ENCODE results near the gene C13orf46. TPM values are rescaled to one million over a fixed set of nuclear protein-coding genes. Genes with fewer than 3 reads are reported as not detected.
"Not testable (repeated sequence)": the region's sequence is repeated elsewhere in the genome, so short reads cannot be mapped to it uniquely, and the experiment has no call there.

Gene C13orf46
- 21.2 TPM for total RNA-seq
- long read RNA-seq, partial matches to known transcripts = 1 of 3 reads
- long read RNA-seq, other reads (novel, unspliced or antisense) = 2 of 3 reads

DNA sequence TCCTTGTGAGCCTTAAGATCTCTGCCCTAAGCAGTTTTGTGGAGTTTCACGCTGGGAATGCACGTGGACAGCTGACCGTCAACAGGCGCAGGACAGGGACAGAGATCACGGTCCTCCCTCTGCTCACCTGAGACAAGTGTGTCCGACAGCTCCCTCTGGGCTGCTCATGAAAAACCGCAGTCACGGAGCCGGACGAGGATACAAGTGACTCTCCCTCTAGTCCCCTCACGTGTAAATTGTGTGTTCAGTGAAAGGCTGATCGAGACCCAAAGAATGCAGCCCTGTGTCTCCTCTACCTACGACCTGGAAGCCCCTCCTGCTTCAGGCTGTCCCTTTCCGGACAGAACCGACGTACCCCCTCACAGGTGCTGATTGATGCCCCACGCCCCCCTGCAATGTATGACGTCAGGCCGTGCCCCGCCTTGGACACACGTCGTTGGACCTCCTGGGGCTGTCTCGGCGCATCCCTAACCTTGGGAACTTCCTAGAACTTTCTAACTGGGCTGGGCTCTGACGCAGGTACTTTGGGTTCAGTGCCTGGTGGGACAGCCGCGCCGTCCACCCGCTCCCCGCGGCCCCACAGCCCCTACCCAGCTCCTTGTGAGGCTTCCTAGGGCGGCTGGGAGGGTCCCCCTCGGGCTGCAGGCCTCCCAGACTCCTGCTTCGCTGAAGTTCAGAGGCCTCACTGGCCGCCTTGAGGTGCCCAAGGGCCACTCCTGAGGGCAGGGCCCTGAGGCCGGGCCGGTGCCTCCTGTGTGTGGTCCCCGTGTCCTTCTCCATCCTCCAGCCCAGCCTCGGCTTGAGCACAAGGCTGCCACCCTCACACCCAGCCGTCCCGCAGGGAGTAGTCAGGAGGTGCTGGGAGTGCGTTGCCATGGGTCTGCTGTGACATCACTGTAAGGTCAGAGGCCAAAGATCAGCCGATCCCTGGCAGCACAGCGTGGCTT is at the start of gene C13orf46:
C13orf46 (minus strand) TSS at position 859 of the 947 bp plus-strand sequence; CDS start at position 780, 79 bp downstream.
- peaks cover 17% of the 10 kb centered on the region for H3K4me1 ChIP-seq
- H3K27ac ChIP-seq = no peak within 1 kb of the TSS
- intact Hi-C loops (cut with DNase I) = no loop called here
- no peaks in the 10 kb centered on the region for H3K27me3 ChIP-seq
- TF ChIP-seq, protein P1, sequence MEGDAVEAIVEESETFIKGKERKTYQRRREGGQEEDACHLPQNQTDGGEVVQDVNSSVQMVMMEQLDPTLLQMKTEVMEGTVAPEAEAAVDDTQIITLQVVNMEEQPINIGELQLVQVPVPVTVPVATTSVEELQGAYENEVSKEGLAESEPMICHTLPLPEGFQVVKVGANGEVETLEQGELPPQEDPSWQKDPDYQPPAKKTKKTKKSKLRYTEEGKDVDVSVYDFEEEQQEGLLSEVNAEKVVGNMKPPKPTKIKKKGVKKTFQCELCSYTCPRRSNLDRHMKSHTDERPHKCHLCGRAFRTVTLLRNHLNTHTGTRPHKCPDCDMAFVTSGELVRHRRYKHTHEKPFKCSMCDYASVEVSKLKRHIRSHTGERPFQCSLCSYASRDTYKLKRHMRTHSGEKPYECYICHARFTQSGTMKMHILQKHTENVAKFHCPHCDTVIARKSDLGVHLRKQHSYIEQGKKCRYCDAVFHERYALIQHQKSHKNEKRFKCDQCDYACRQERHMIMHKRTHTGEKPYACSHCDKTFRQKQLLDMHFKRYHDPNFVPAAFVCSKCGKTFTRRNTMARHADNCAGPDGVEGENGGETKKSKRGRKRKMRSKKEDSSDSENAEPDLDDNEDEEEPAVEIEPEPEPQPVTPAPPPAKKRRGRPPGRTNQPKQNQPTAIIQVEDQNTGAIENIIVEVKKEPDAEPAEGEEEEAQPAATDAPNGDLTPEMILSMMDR (IDR thresholded peaks at IDR 0.05) = no peak
- H3K9me3 ChIP-seq = no peaks in the 10 kb centered on the region
- no peak within 1 kb of the TSS for H3K4me3 ChIP-seq
- no peak for ATAC-seq
- DNase-seq = peak; percentile 59
- peaks cover under 1% of the 10 kb centered on the region for H3K36me3 ChIP-seq

DNA sequence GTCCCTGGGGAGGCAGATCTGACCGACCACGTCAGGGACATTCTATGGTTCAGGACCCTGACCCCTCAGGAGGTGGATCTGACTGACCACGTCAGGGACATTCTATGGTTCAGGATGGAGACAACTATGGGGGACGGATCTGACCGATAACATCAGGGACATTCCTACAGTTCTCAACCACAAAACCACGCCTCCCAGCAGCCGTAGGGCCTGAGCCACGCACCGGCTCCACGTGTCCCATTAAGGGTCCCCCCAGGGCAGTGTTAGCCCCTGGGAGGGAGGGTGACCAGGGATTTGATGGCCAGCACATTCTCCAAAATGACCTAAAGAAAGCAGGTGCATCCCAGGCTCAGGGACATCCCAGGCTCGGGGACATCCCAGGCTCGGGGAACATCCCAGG is 49.0 kb upstream of the C13orf46 start:
- ATAC-seq = no peak
- Histone ChIP-seq H3K27me3 (no peaks in the 10 kb centered on the region), H3K27ac (no peak overlapping the region), H3K36me3 (peaks cover 41% of the 10 kb centered on the region), H3K4me1 (peaks cover 21% of the 10 kb centered on the region), H3K4me3 (no peak overlapping the region), H3K9me3 (no peaks in the 10 kb centered on the region)
- intact Hi-C loops (cut with DNase I) = no loop called here
- TF ChIP-seq, protein P1 (IDR thresholded peaks at IDR 0.05) = no peak
- no peak for DNase-seq

DNA sequence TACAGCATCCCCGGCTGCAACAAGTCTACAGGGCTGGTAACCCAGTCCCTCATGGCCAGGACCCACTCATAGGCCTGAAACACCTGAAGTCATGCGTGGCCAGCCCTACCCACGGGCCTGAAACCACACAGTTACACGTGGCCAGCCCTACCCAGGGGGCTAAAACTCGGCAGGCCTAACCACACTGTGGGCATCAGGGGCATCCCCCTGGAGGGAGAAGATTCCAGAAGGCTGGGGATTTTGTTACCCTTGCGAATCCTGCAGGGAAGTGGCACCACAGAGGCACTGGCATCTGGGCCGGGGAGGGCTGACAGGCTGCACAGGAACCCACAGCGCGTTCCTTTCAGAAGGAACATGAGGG is 48.4 kb upstream of the C13orf46 start:
- TF ChIP-seq, protein P1 (IDR thresholded peaks at IDR 0.05) = no peak
- H3K9me3 ChIP-seq = no peaks in the 10 kb centered on the region
- ATAC-seq (no peak), DNase-seq (no peak)
- intact Hi-C loops (cut with DNase I) = no loop called here
- no peaks in the 10 kb centered on the region for H3K27me3 ChIP-seq
- H3K36me3 ChIP-seq = peaks cover 43% of the 10 kb centered on the region
- peaks cover 16% of the 10 kb centered on the region for H3K4me1 ChIP-seq
- H3K4me3 ChIP-seq = no peak overlapping the region
- H3K27ac ChIP-seq = no peak overlapping the region

DNA sequence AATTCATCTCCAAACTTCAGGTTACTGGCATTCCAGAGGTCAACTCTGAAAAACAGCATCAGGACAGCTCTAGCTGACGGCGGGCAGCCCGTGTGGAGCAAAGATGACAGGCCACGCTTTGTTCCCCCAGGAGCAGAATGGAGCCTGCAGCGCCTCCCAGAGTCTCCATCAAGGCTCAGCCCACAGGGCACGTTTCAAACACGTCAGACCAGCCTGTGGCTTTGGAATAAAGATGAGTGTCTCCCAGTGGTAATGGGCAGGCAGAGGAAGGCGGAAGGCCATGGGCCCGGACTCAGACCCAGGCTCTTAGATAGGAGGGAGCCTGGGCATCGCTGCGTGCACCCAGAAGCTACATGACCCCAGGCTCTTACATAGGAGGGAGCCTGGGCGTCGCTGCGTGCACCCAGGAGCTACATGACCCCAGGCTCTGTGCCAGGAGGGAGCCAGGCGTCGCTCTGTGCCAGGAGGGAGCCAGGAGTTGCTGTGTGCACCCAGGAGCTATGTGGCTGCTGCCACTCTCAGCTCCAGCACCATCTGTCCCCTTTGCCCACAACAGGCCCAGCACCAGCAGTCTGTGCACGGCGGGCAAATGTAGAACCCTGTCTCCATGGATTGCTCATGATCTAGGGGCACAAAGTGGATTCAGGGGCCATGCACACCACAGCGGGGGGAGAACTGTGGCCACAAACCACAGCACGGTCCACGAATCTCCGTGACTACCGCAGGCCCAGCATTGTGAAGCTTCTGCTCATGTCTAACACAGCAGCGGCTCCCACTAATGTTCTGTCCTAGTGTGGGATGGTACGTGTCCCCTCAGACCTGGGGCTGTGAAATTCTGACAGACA is 47.8 kb upstream of the C13orf46 start:
- no peaks in the 10 kb centered on the region for H3K27me3 ChIP-seq
- TF ChIP-seq, protein P1 (IDR thresholded peaks at IDR 0.05) = no peak
- DNase-seq (no peak), ATAC-seq (no peak)
- H3K9me3 ChIP-seq = no peaks in the 10 kb centered on the region
- peaks cover 11% of the 10 kb centered on the region for H3K4me1 ChIP-seq
- intact Hi-C loops (cut with DNase I) = no loop called here
- H3K4me3 ChIP-seq = no peak overlapping the region
- H3K36me3 ChIP-seq = peaks cover 42% of the 10 kb centered on the region
- no peak overlapping the region for H3K27ac ChIP-seq

DNA sequence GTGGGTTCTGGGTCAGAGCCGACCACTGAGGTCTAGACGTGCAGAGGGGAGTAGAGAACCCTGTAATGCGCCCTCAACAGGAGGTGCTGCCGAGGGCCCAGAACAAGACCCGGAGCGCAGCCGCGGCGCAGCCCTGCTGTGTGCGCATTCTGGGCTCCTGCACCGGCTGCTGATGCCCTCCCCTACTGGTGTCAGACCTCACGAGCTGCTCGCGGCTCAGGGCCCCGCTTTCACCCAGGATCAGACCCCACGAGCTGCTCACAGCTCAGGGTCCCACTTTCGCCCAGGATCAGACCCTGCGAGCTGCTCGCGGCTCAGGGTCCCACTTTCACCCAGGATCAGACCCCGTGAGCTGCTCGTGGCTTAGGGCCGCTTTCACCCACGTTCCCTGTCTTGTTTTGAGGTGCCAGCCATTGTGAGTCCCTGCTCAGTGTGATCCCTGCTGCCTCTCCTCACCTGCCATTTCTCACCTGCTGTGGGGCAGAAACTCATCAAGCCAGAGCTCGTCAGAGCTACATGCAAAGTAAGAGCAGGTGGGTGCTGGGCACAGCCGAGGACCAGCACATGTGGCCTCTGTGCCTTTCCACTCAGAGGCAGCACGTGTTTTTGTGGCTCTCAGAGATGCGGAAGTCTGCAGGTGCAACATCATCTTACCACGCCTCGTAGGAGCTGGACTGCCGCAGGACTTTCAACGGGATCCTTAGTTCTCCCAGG is 47.0 kb upstream of the C13orf46 start:
- H3K9me3 ChIP-seq = no peaks in the 10 kb centered on the region
- ATAC-seq (no peak), DNase-seq (no peak)
- no peak overlapping the region for H3K4me3 ChIP-seq
- H3K27ac ChIP-seq = no peak overlapping the region
- intact Hi-C loops (cut with DNase I) = no loop called here
- H3K36me3 ChIP-seq = peaks cover 39% of the 10 kb centered on the region
- H3K4me1 ChIP-seq = peaks cover 4% of the 10 kb centered on the region
- no peaks in the 10 kb centered on the region for H3K27me3 ChIP-seq
- TF ChIP-seq, protein P1 (IDR thresholded peaks at IDR 0.05) = no peak

DNA sequence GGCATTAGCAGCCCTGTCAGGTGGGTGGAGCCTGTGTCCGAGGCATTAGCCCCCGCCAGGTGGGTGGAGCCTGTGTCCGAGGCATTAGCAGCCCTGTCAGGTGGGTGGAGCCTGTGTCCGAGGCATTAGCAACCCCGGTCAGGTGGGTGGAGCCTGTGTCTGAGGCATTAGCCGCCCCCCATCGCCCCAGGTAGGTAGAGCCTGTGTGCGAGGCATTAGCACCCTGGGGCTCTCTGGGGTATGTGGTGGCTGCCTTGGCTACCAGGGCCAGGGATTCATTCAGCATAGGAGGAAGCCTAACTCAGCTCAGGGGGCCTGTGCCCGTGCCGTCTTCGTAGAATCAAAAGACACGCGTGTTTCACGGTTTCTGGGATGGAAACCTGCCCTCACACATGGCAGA is 46.3 kb upstream of the C13orf46 start:
- H3K4me1 ChIP-seq; H3K9me3 ChIP-seq; H3K27me3 ChIP-seq; DNase-seq; intact Hi-C loops (cut with DNase I); H3K27ac ChIP-seq; ATAC-seq; H3K4me3 ChIP-seq: not testable (repeated sequence)
- peaks cover 44% of the 10 kb centered on the region for H3K36me3 ChIP-seq
